H1 (cell line): Measurements from ENCODE around the gene PIGT. TPM values are rescaled to one million over a fixed set of nuclear protein-coding genes. Genes with fewer than 3 reads are reported as not detected.

Experiments
- CTCF ChIA-PET: fragments of 300-600 bp; sonication (Branson Sonifier 250); formaldehyde crosslinking; loops from one replicate; lab custom pipeline; 2021; ENCODE audit not compliant: partially characterized antibody; lab: Charles Lee
- POLR2A ChIA-PET: fragments of 300-600 bp; sonication (Branson Sonifier 250); formaldehyde crosslinking; loops from one replicate; lab custom pipeline; 2021; ENCODE audit warnings: inconsistent platforms; ENCODE audit not compliant: partially characterized antibody; lab: Charles Lee
- DNase-seq, 2 experiments: peaks; one replicate each; pipeline versions ENCODE4 v3.0.0 to v3.0.0-alpha.2; 2010 to 2022; ENCODE audit warnings: low spot score in 2 of 2, low read depth in 1 of 2, mixed read lengths in 1 of 2
- FAIRE-seq: peaks from 2 replicates; lab custom pipeline; 2011; peaks lifted over from hg19 to GRCh38; lab: Jason Lieb, UNC
- H2AFZ ChIP-seq: 2 replicates; pipeline ENCODE4 v1.8.1; 2012; ENCODE audit warnings: low read length, inconsistent platforms
- H2AK5ac ChIP-seq: 2 replicates; pipeline ENCODE4 v1.6.1; 2013; ENCODE audit warnings: low read depth, low read length
- H2BK120ac ChIP-seq: replicated peaks from 2 replicates; pipeline ENCODE3; 2013; ENCODE audit warnings: low read depth, low read length, inconsistent platforms
- H2BK12ac ChIP-seq: 2 replicates; pipeline ENCODE4 v1.6.1; 2013; ENCODE audit warnings: low read depth, low read length
- H2BK15ac ChIP-seq: 2 replicates; pipeline ENCODE4 v1.6.1; 2013; ENCODE audit warnings: low read length
- H2BK20ac ChIP-seq: 2 replicates; pipeline ENCODE4 v1.6.1; 2013; ENCODE audit warnings: low read length
- H2BK5ac ChIP-seq: 2 replicates; pipeline ENCODE4 v1.6.1; 2013; ENCODE audit warnings: low read depth, low read length
- H3K14ac ChIP-seq: 2 replicates; pipeline ENCODE4 v1.6.1; 2013; ENCODE audit warnings: inconsistent platforms; ENCODE audit not compliant: insufficient read length
- H3K18ac ChIP-seq: 2 replicates; pipeline ENCODE4 v1.6.1; 2013; ENCODE audit warnings: low read length; ENCODE audit errors: extremely low read depth
- H3K23ac ChIP-seq: 2 replicates; pipeline ENCODE4 v1.6.1; 2013; ENCODE audit warnings: inconsistent platforms; ENCODE audit not compliant: insufficient read length
- H3K23me2 ChIP-seq: 2 replicates; pipeline ENCODE4 v1.6.1; 2013; ENCODE audit warnings: low read depth, low read length
- H3K27ac ChIP-seq: 2 replicates; pipeline ENCODE4 v1.6.1; 2011; ENCODE audit warnings: low read depth, low read length, inconsistent platforms
- H3K27me3 ChIP-seq, 4 experiments: replicated peaks in 1 of 4; 1 replicate in 1 of 4; 2 replicates in 3 of 4; pipeline versions ENCODE4 v1.6.1 to v1.8.1; 2011 to 2013; ENCODE audit warnings: low read length in 3 of 4, mild to moderate bottlenecking in 3 of 4, inconsistent platforms in 2 of 4, mixed read lengths in 2 of 4, moderate library complexity in 1 of 4; ENCODE audit not compliant: control insufficient read depth in 3 of 4, insufficient read depth in 3 of 4; ENCODE audit errors: extremely low read depth in 1 of 4
- H3K36me3 ChIP-seq, 4 experiments: 2 replicates each; pipeline versions ENCODE4 v1.6.1 to v1.8.1; 2011 to 2013; ENCODE audit warnings: mild to moderate bottlenecking in 4 of 4, low read length in 3 of 4, moderate library complexity in 2 of 4, control low read depth in 1 of 4, inconsistent platforms in 1 of 4; ENCODE audit not compliant: insufficient read depth in 4 of 4, control insufficient read depth in 2 of 4
- H3K4ac ChIP-seq: replicated peaks from 2 replicates; pipeline ENCODE3; 2013; ENCODE audit warnings: low read length, low read depth, mixed read lengths, inconsistent platforms; ENCODE audit not compliant: insufficient read length
- H3K4me1 ChIP-seq, 4 experiments: replicated peaks in 1 of 4; 1 replicate in 1 of 4; 2 replicates in 3 of 4; pipeline versions ENCODE4 v1.6.1 to v1.8.1; 2011 to 2013; ENCODE audit warnings: low read length in 3 of 4, inconsistent platforms in 2 of 4, mixed read lengths in 1 of 4; ENCODE audit not compliant: insufficient read depth in 4 of 4, control insufficient read depth in 3 of 4
- H3K4me2 ChIP-seq, 2 experiments: 2 replicates each; pipeline versions ENCODE4 v1.6.1 to v1.8.1; 2011 to 2013; ENCODE audit warnings: low read depth in 2 of 2, low read length in 2 of 2, control low read depth in 1 of 2, inconsistent platforms in 1 of 2, mild to moderate bottlenecking in 1 of 2; ENCODE audit not compliant: insufficient read depth in 1 of 2
- H3K4me3 ChIP-seq, 4 experiments: fragments of 200-600, 300-600 bp in 1 of 4; sonication (generic), shearing (Covaris generic), sonication (Bioruptor Twin) in 1 of 4; 2 replicates each; pipeline versions ENCODE4 v1.5.1 to v1.8.1; 2011 to 2016; ENCODE audit warnings: low read length in 4 of 4, low read depth in 3 of 4, control low read depth in 2 of 4, inconsistent platforms in 2 of 4, mild to moderate bottlenecking in 2 of 4, mixed read lengths in 1 of 4, moderate library complexity in 1 of 4; ENCODE audit not compliant: insufficient read depth in 2 of 4; ENCODE audit errors: extremely low read depth in 1 of 4
- H3K56ac ChIP-seq: replicated peaks from 2 replicates; pipeline ENCODE3; 2013; ENCODE audit warnings: low read depth, mild to moderate bottlenecking, mixed read lengths, low read length, inconsistent platforms; ENCODE audit not compliant: insufficient read length
- H3K79me1 ChIP-seq: 2 replicates; pipeline ENCODE4 v1.6.1; 2013; ENCODE audit warnings: low read depth, low read length, control low read depth
- H3K79me2 ChIP-seq, 2 experiments: 2 replicates each; pipeline versions ENCODE4 v1.6.1 to v1.8.1; 2012 to 2013; ENCODE audit warnings: low read length in 2 of 2, mild to moderate bottlenecking in 2 of 2, inconsistent platforms in 1 of 2; ENCODE audit not compliant: insufficient read depth in 2 of 2, control insufficient read depth in 1 of 2
- H3K9ac ChIP-seq, 4 experiments: replicated peaks in 1 of 4; 1 replicate in 1 of 4; 2 replicates in 3 of 4; pipeline versions ENCODE4 v1.6.1 to v1.8.1; 2011 to 2013; ENCODE audit warnings: low read depth in 3 of 4, low read length in 3 of 4, control low read depth in 2 of 4, mild to moderate bottlenecking in 2 of 4, moderate library complexity in 2 of 4, inconsistent platforms in 1 of 4; ENCODE audit errors: extremely low read depth in 1 of 4
- H3K9me3 ChIP-seq, 2 experiments: 2 replicates each; pipeline versions ENCODE4 v1.6.1 to v1.8.1; 2012 to 2013; ENCODE audit warnings: mild to moderate bottlenecking in 2 of 2, moderate library complexity in 2 of 2, control low read depth in 1 of 2, inconsistent platforms in 1 of 2, low read depth in 1 of 2, low read length in 1 of 2, mixed read lengths in 1 of 2; ENCODE audit not compliant: insufficient read depth in 2 of 2
- H4K20me1 ChIP-seq, 2 experiments: replicated peaks in 1 of 2; 2 replicates each; pipeline versions ENCODE3 to v1.8.1; 2011 to 2013; ENCODE audit warnings: inconsistent platforms in 2 of 2, low read length in 2 of 2, mild to moderate bottlenecking in 1 of 2; ENCODE audit not compliant: insufficient read depth in 2 of 2, control insufficient read depth in 1 of 2
- H4K5ac ChIP-seq: 2 replicates; pipeline ENCODE4 v1.6.1; 2013; ENCODE audit warnings: low read length, low read depth, mixed read lengths, inconsistent platforms; ENCODE audit not compliant: insufficient read length
- H4K8ac ChIP-seq: 2 replicates; pipeline ENCODE4 v1.8.0; 2013; ENCODE audit warnings: mild to moderate bottlenecking, moderate library complexity, low read length, inconsistent platforms; ENCODE audit not compliant: insufficient read depth; ENCODE audit errors: extremely low read depth
- H4K91ac ChIP-seq: replicated peaks from 2 replicates; pipeline ENCODE3; 2013; ENCODE audit warnings: low read length, mixed read lengths, inconsistent platforms; ENCODE audit not compliant: insufficient read length
- BRCA1 ChIP-seq: IDR thresholded peaks from 2 replicates; pipeline ENCODE4 v1.6.1; 2012; ENCODE audit warnings: low read depth, low read length, improper control_type of control experiment
- RFX5 ChIP-seq: IDR thresholded peaks from 2 replicates; pipeline ENCODE4 v1.6.1; 2011; ENCODE audit warnings: low read depth, low read length, improper control_type of control experiment, borderline replicate concordance
- WGBS, 2 experiments: shearing (Covaris generic) in 1 of 2; methylation state at CpG; one replicate each; pipeline versions ENCODE4 v1.1.6 to v1.1.7; 2013 to 2015; ENCODE audit warnings: low lambda C conversion rate in 2 of 2, mixed read lengths in 2 of 2, inconsistent platforms in 1 of 2, low coverage in 1 of 2, missing lambda C conversion rate in 1 of 2; ENCODE audit not compliant: insufficient replicate concordance in 2 of 2, insufficient coverage in 1 of 2, insufficient read length in 1 of 2; ENCODE audit errors: extremely low coverage in 1 of 2, missing lambda C conversion rate in 1 of 2; 5-methylcytosine and 5-hydroxymethylcytosine counted together
- polyA plus RNA-seq, 7 experiments: library from polyadenylated mRNA; depleted of rRNA in 3 of 7; stranded (reverse) in 5 of 7; unstranded in 2 of 7; fragments of >200 nt in 5 of 7; fragments of 200-250 nt in 2 of 7; gene quantifications; 1 replicate in 5 of 7; 2 replicates in 1 of 7; 4 replicates in 1 of 7; pipeline versions ENCODE4 v1.2.1 to v1.2.3, GENCODE V29; 2011 to 2013; ENCODE audit warnings: missing spikeins in 2 of 7, mixed read lengths in 2 of 7
- total RNA-seq: library from RNA; stranded (reverse); fragmentation: NEBNext Ultra II Directional; extraction: Animal tissue kit (Norgen Biotek cat#: 25700); gene quantifications from 2 replicates; pipeline ENCODE4 v1.2.1, GENCODE V29; 2021
- TF ChIP-seq, protein P1 (sequence below), 3 experiments: IDR thresholded peaks; 1 replicate in 2 of 3; 2 replicates in 1 of 3; pipeline versions ENCODE4 v1.5.1 to v1.6.1; 2011; ENCODE audit warnings: low read length in 3 of 3, mild to moderate bottlenecking in 3 of 3, inconsistent platforms in 2 of 3, low read depth in 1 of 3, moderate library complexity in 1 of 3; ENCODE audit not compliant: insufficient read depth in 1 of 3; ENCODE audit errors: control extremely low read depth in 1 of 3

PIGT gene
- total and polyA plus RNA-seq, 2 of the 8 experiments (the other 6 are each of a cell fraction or from before 2014, with no cell fraction given) = 66.0 to 89.7 TPM

DNA sequence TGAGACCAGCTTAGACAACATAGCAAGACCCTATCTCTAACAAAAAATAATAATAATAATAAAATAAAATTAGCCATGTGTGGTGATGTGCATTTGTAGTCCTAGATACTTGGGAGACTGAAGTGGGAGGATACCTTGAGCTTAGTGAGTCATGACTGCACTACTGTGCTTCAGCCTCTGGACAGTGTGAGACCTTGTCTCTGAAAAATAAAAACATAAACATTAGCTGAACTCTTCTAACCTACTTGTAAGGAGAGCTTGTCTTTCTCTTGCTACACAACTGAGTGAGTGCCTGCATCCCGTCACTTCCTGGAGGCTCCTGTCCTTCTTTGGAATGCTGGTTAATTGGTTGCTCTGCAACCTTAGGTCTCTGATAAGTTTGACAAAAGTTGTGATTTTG lies 13.0 kb upstream of the PIGT start:
- H3K9me3 ChIP-seq = peaks cover 13 to 22% of the 10 kb centered on the region in 2 experiments
- H2AK5ac ChIP-seq = no peak overlapping the region
- CTCF ChIA-PET = interaction anchor here (1.0 to 12.6 kb wide), 4 partner anchors 28 to 67 kb away, joined by 3 to 127 read pairs (median 3); partner anchors contain the start of gene TP53TG5
- no peak overlapping the region for H3K4me3 ChIP-seq
- no peak overlapping the region for H3K27ac ChIP-seq
- H3K27me3 ChIP-seq = peaks cover 2 to 20% (median 10%) of the 10 kb centered on the region in 4 experiments; a peak in 6 of 7 replicates
- no peak overlapping the region for H2BK20ac ChIP-seq
- no peak overlapping the region for H3K9ac ChIP-seq
- no peak overlapping the region for H3K23ac ChIP-seq
- H3K4me1 ChIP-seq = peaks cover 0 to 6% (median 2%) of the 10 kb centered on the region in 4 experiments; a peak in 4 of 7 replicates
- H3K79me2 ChIP-seq = peaks cover 0 to 8% of the 10 kb centered on the region in 2 experiments; a peak in 1 of 4 replicates
- no peak overlapping the region for H4K8ac ChIP-seq
- H3K56ac ChIP-seq = no peak overlapping the region
- no peak overlapping the region for H3K4me2 ChIP-seq
- POLR2A ChIA-PET = interaction anchor here (1.8 kb wide), 2 partner anchors 10 to 23 kb away, joined by 3 to 5 read pairs; no protein-coding TSS in a partner anchor
- no peak overlapping the region for H3K14ac ChIP-seq
- peaks cover 21% of the 10 kb centered on the region for H3K23me2 ChIP-seq
- H3K4ac ChIP-seq = no peak overlapping the region
- 80% methylated on average over 1 of the region's 1 CpG; no CpG with 5 or more reads in 1 of the 2 experiments for WGBS, 2 experiments
- H2BK5ac ChIP-seq = no peak overlapping the region
- no peaks in the 10 kb centered on the region for H3K79me1 ChIP-seq
- H4K5ac ChIP-seq = no peak overlapping the region
- H3K36me3 ChIP-seq = no peaks in the 10 kb centered on the region
- FAIRE-seq = no peak
- H2BK120ac ChIP-seq = no peak overlapping the region
- no peak overlapping the region for H2BK12ac ChIP-seq
- DNase-seq = no peak
- H4K91ac ChIP-seq = no peak overlapping the region
- H2BK15ac ChIP-seq = no peak overlapping the region
- H4K20me1 ChIP-seq = peaks cover 0 to 3% of the 10 kb centered on the region in 2 experiments
- no peak overlapping the region for H2AFZ ChIP-seq
- H3K18ac ChIP-seq = no peak overlapping the region
- TF ChIP-seq, protein P1, sequence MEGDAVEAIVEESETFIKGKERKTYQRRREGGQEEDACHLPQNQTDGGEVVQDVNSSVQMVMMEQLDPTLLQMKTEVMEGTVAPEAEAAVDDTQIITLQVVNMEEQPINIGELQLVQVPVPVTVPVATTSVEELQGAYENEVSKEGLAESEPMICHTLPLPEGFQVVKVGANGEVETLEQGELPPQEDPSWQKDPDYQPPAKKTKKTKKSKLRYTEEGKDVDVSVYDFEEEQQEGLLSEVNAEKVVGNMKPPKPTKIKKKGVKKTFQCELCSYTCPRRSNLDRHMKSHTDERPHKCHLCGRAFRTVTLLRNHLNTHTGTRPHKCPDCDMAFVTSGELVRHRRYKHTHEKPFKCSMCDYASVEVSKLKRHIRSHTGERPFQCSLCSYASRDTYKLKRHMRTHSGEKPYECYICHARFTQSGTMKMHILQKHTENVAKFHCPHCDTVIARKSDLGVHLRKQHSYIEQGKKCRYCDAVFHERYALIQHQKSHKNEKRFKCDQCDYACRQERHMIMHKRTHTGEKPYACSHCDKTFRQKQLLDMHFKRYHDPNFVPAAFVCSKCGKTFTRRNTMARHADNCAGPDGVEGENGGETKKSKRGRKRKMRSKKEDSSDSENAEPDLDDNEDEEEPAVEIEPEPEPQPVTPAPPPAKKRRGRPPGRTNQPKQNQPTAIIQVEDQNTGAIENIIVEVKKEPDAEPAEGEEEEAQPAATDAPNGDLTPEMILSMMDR (IDR thresholded peaks at IDR 0.05; ENCODE audit: control extremely low read depth in 1 of 3, insufficient read depth in 1 of 3, low read depth in 1 of 3, low read length in 3 of 3) = no peak
- no peak for TF ChIP-seq BRCA1
- TF ChIP-seq RFX5 = no peak
